GM23338 (cell line): ENCODE measurements around the gene SLC8A1. TPM values are rescaled to one million over a fixed set of nuclear protein-coding genes. Genes with fewer than 3 reads are reported as not detected.

Source experiments
- ATAC-seq: fragments of 200-7000 bp; cut with Tn5 transposase; 3 replicates; pipeline ENCODE4 v1.9.1; 2020
- DNase-seq: peaks from one replicate; pipeline ENCODE4 v3.0.0-alpha.2; 2015; ENCODE audit warnings: low spot score
- H2AFZ ChIP-seq: fragments of 200-600 bp; sonication (generic); 2 replicates; pipeline ENCODE4 v1.8.0; 2016; ENCODE audit warnings: antibody characterized with exemption, mild to moderate bottlenecking, moderate library complexity
- H3F3A ChIP-seq: fragments of 200-600 bp; sonication (generic); replicated peaks from 2 replicates; pipeline ENCODE4 v1.8.0; 2017; ENCODE audit warnings: antibody characterized with exemption, mixed run types, low read depth
- H3K27ac ChIP-seq: fragments of 200-600 bp; sonication (generic); 2 replicates; pipeline ENCODE4 v1.6.1; 2016; ENCODE audit warnings: low read depth
- H3K27me3 ChIP-seq: fragments of 200-600 bp; sonication (generic); 2 replicates; pipeline ENCODE4 v1.8.0; 2016; ENCODE audit warnings: mild to moderate bottlenecking, mixed run types, moderate library complexity; ENCODE audit not compliant: insufficient read depth
- H3K36me3 ChIP-seq: fragments of 200-600 bp; sonication (generic); 2 replicates; pipeline ENCODE4 v1.8.0; 2016; ENCODE audit warnings: mild to moderate bottlenecking; ENCODE audit not compliant: insufficient read depth
- H3K4me1 ChIP-seq: fragments of 200-600 bp; sonication (generic); 2 replicates; pipeline ENCODE4 v1.8.0; 2016; ENCODE audit warnings: mild to moderate bottlenecking, moderate library complexity; ENCODE audit not compliant: insufficient read depth
- H3K4me2 ChIP-seq: fragments of 200-600 bp; sonication (generic); 2 replicates; pipeline ENCODE4 v1.7.1; 2017; ENCODE audit warnings: mixed run types
- H3K4me3 ChIP-seq: fragments of 200-600 bp; sonication (generic); 2 replicates; pipeline ENCODE4 v1.6.1; 2016; ENCODE audit warnings: mixed run types
- H3K79me2 ChIP-seq: fragments of 200-600 bp; sonication (generic); replicated peaks from 2 replicates; pipeline ENCODE4 v1.8.0; 2017; ENCODE audit warnings: mild to moderate bottlenecking; ENCODE audit not compliant: insufficient read depth
- H3K9me2 ChIP-seq: fragments of 200-600 bp; sonication (generic); 2 replicates; pipeline ENCODE4 v1.8.0; 2017; ENCODE audit not compliant: insufficient read depth
- H4K20me1 ChIP-seq: fragments of 200-600 bp; sonication (generic); replicated peaks from 2 replicates; pipeline ENCODE4 v1.8.0; 2017; ENCODE audit warnings: mild to moderate bottlenecking; ENCODE audit not compliant: insufficient read depth
- H3K27ac Mint-ChIP-seq: 2 replicates; pipeline ENCODE4 v1.8.0; 2020; ENCODE audit warnings: inconsistent platforms, mild to moderate bottlenecking, moderate library complexity, mixed read lengths
- H3K27me3 Mint-ChIP-seq: 3 replicates; pipeline ENCODE4 v1.8.0; 2022; ENCODE audit warnings: low read depth, mild to moderate bottlenecking, moderate library complexity, mixed read lengths, inconsistent platforms; ENCODE audit not compliant: insufficient read depth, poor library complexity
- H3K36me3 Mint-ChIP-seq: 3 replicates; pipeline ENCODE4 v1.8.0; 2021; ENCODE audit warnings: low read depth, mild to moderate bottlenecking, inconsistent platforms, moderate library complexity, mixed read lengths
- H3K4me1 Mint-ChIP-seq: 3 replicates; pipeline ENCODE4 v1.8.0; 2020; ENCODE audit warnings: mild to moderate bottlenecking, inconsistent platforms, mixed read lengths
- H3K4me3 Mint-ChIP-seq: 3 replicates; pipeline ENCODE4 v1.8.0; 2021; ENCODE audit warnings: moderate library complexity, mild to moderate bottlenecking, inconsistent platforms, mixed read lengths
- H3K9me3 Mint-ChIP-seq: 3 replicates; pipeline ENCODE4 v1.8.0; 2020; ENCODE audit warnings: moderate library complexity, mild to moderate bottlenecking, inconsistent platforms, mixed read lengths
- CREB1 ChIP-seq: fragments of 250-450 bp; sonication (Bioruptor Pico); IDR thresholded peaks from 2 replicates; pipeline ENCODE4 v1.5.0; 2020; ENCODE audit warnings: low read depth, mild to moderate bottlenecking, moderate library complexity
- EZH2 ChIP-seq: fragments of 200-600 bp; sonication (generic); IDR thresholded peaks from one replicate; pipeline ENCODE4 v1.8.0; 2017; ENCODE audit warnings: antibody characterized with exemption, mild to moderate bottlenecking, low read depth; ENCODE audit not compliant: unreplicated experiment
- EZH2phosphoT487 ChIP-seq: fragments of 200-600 bp; sonication (generic); IDR thresholded peaks from one replicate; pipeline ENCODE4 v1.8.1; 2018; ENCODE audit warnings: antibody characterized with exemption; ENCODE audit not compliant: unreplicated experiment
- JUNB ChIP-seq: IDR thresholded peaks from one replicate; pipeline ENCODE4 v1.6.1; 2016; ENCODE audit warnings: antibody characterized with exemption; ENCODE audit not compliant: unreplicated experiment
- POLR2AphosphoS5 ChIP-seq: IDR thresholded peaks from 2 replicates; pipeline ENCODE4 v1.6.1; 2016; ENCODE audit warnings: antibody characterized with exemption, low read depth
- ZNF114 ChIP-seq: fragments of 250-450 bp; sonication (Bioruptor Pico); IDR thresholded peaks from 2 replicates; pipeline ENCODE4 v1.5.0; 2020; ENCODE audit warnings: mild to moderate bottlenecking, moderate library complexity
- ZNF331 ChIP-seq: fragments of 250-450 bp; sonication (Bioruptor Pico); IDR thresholded peaks from 2 replicates; pipeline ENCODE4 v1.5.0; 2020; ENCODE audit warnings: low read depth, mild to moderate bottlenecking, moderate library complexity
- polyA plus RNA-seq: library from polyadenylated mRNA; unstranded; fragments of >200 nt; fragmentation: Nextera tagmentation; extraction: Ambion mirVana; gene quantifications from 2 replicates; pipeline ENCODE4 v1.2.1, GENCODE V29; 2016
- total RNA-seq: library from RNA; depleted of rRNA; stranded (reverse); fragments of >200 nt; shearing (Covaris generic); gene quantifications from 2 replicates; pipeline ENCODE4 v1.2.3, GENCODE V29; 2014
- TF ChIP-seq, protein P1 (sequence below): IDR thresholded peaks from one replicate; pipeline ENCODE4 v1.6.1; 2018; ENCODE audit warnings: antibody characterized with exemption; ENCODE audit not compliant: unreplicated experiment
- TF ChIP-seq, protein P2 (sequence below): IDR thresholded peaks from 2 replicates; pipeline ENCODE4 v1.6.1; 2016; ENCODE audit warnings: antibody characterized with exemption
- TF ChIP-seq, protein P3 (sequence below), 2 experiments: fragments of 200-600 bp in 1 of 2; sonication (generic) in 1 of 2; conservative IDR thresholded peaks; 2 replicates each; pipeline versions ENCODE4 v1.5.1 to v1.6.1; 2016 to 2017; ENCODE audit warnings: antibody characterized with exemption in 2 of 2, low read depth in 2 of 2, mild to moderate bottlenecking in 2 of 2, moderate library complexity in 1 of 2

Gene SLC8A1
- total and polyA plus RNA-seq, 2 experiments from 2014 or later, result 2.5 to 3.3 TPM

DNA sequence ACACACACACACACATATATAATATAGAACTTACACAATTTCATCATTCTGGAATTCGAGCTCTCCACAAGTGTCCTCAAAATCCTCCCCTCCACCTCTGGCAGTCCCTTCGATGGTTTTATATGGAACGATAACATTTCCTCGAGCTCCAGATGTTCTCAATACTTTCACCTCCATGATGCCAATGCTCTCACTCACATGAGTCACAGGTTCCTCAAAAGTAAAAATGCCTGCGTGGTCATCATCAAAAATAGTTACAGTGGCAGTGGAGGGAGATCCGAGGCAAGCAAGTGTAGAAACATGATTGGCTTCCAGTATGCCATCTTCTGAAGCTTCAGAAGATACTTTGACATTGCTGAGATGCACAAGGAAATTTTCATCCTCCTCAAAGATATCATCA is 23.5 kb downstream of the SLC8A1 start:
- 0 out of 2 replicates have a peak, but pooled peaks cover 3% of the 10 kb centered on the region for H3K9me2 ChIP-seq

More for the DNA sequence above, 23.5 kb downstream of the SLC8A1 start:
- no peak overlapping the region for H3K4me3 ChIP-seq
- no peaks in the 10 kb centered on the region for H3K79me2 ChIP-seq
- no peaks in the 10 kb centered on the region for H4K20me1 ChIP-seq
- DNase-seq (no peak), ATAC-seq (no peak)
- TF ChIP-seq, protein P1, sequence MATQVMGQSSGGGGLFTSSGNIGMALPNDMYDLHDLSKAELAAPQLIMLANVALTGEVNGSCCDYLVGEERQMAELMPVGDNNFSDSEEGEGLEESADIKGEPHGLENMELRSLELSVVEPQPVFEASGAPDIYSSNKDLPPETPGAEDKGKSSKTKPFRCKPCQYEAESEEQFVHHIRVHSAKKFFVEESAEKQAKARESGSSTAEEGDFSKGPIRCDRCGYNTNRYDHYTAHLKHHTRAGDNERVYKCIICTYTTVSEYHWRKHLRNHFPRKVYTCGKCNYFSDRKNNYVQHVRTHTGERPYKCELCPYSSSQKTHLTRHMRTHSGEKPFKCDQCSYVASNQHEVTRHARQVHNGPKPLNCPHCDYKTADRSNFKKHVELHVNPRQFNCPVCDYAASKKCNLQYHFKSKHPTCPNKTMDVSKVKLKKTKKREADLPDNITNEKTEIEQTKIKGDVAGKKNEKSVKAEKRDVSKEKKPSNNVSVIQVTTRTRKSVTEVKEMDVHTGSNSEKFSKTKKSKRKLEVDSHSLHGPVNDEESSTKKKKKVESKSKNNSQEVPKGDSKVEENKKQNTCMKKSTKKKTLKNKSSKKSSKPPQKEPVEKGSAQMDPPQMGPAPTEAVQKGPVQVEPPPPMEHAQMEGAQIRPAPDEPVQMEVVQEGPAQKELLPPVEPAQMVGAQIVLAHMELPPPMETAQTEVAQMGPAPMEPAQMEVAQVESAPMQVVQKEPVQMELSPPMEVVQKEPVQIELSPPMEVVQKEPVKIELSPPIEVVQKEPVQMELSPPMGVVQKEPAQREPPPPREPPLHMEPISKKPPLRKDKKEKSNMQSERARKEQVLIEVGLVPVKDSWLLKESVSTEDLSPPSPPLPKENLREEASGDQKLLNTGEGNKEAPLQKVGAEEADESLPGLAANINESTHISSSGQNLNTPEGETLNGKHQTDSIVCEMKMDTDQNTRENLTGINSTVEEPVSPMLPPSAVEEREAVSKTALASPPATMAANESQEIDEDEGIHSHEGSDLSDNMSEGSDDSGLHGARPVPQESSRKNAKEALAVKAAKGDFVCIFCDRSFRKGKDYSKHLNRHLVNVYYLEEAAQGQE, result no peak
- TF ChIP-seq CREB1 (CRISPR knock-in tag) (no peak), POLR2AphosphoS5 (no peak), ZNF331 (no peak), EZH2phosphoT487 (no peak), EZH2 (no peak), JUNB (no peak), ZNF114 (CRISPR knock-in tag) (no peak)
- TF ChIP-seq, protein P2, sequence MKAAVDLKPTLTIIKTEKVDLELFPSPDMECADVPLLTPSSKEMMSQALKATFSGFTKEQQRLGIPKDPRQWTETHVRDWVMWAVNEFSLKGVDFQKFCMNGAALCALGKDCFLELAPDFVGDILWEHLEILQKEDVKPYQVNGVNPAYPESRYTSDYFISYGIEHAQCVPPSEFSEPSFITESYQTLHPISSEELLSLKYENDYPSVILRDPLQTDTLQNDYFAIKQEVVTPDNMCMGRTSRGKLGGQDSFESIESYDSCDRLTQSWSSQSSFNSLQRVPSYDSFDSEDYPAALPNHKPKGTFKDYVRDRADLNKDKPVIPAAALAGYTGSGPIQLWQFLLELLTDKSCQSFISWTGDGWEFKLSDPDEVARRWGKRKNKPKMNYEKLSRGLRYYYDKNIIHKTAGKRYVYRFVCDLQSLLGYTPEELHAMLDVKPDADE, result no peak
- TF ChIP-seq, protein P3, sequence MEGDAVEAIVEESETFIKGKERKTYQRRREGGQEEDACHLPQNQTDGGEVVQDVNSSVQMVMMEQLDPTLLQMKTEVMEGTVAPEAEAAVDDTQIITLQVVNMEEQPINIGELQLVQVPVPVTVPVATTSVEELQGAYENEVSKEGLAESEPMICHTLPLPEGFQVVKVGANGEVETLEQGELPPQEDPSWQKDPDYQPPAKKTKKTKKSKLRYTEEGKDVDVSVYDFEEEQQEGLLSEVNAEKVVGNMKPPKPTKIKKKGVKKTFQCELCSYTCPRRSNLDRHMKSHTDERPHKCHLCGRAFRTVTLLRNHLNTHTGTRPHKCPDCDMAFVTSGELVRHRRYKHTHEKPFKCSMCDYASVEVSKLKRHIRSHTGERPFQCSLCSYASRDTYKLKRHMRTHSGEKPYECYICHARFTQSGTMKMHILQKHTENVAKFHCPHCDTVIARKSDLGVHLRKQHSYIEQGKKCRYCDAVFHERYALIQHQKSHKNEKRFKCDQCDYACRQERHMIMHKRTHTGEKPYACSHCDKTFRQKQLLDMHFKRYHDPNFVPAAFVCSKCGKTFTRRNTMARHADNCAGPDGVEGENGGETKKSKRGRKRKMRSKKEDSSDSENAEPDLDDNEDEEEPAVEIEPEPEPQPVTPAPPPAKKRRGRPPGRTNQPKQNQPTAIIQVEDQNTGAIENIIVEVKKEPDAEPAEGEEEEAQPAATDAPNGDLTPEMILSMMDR (conservative IDR thresholded peaks at IDR 0.05; ENCODE audit: low read depth in 2 of 2), result no peak
- H3F3A ChIP-seq, result no peaks in the 10 kb centered on the region
- H3K36me3 ChIP-seq, result no peaks in the 10 kb centered on the region
- H2AFZ ChIP-seq, result no peak overlapping the region
- Mint-ChIP-seq H3K27ac (no peak overlapping the region), H3K4me1 (no peaks in the 10 kb centered on the region), H3K27me3 (no peaks in the 10 kb centered on the region), H3K9me3 (no peaks in the 10 kb centered on the region), H3K4me3 (no peak overlapping the region), H3K36me3 (no peaks in the 10 kb centered on the region)
- H3K27ac ChIP-seq, result no peak overlapping the region
- H3K4me2 ChIP-seq, result no peak overlapping the region
- no peaks in the 10 kb centered on the region for H3K4me1 ChIP-seq
- H3K27me3 ChIP-seq, result no peaks in the 10 kb centered on the region
